Measurements from ENCODE around the gene KRTAP16-1. TPM values are rescaled to one million over a fixed set of nuclear protein-coding genes. Genes with fewer than 3 reads are reported as not detected.

KRTAP16-1 gene
- total RNA-seq, 1 experiment from 2014 or later = not detected

- Histone ChIP-seq H3K4me3 (ENCODE audit: low read depth, low read length, poor library complexity, severe bottlenecking) (no peak overlapping the region), H3K27me3 (replicated peaks; ENCODE audit: insufficient read depth, low read depth, low read length, poor library complexity) (no peaks in the 10 kb centered on the region), H3K9me3 (ENCODE audit: low read depth, low read length, poor library complexity, severe bottlenecking) (no peaks in the 10 kb centered on the region), H3K36me3 (ENCODE audit: insufficient read depth, low read length, poor library complexity, severe bottlenecking) (no peaks in the 10 kb centered on the region), H3K4me1 (ENCODE audit: insufficient read depth, low read length, poor library complexity, severe bottlenecking) (no peaks in the 10 kb centered on the region), H3K27ac (ENCODE audit: low read depth, low read length, poor library complexity, severe bottlenecking) (no peak overlapping the region)
- DNase-seq (ENCODE audit: low spot score) = no peak
- BruUV-seq (replicated peaks) = no TSS peak
- ChIA-PET POLR2A (ENCODE audit: low non-redundant PET) (no interaction called here), CTCF (no interaction called here)
- intact Hi-C loops (cut with micrococcal nuclease; ENCODE audit: unreplicated experiment) = loop anchor here (5.0 kb wide), 2 partner anchors 179 to 469 kb away; partner anchors contain the start of gene KRTAP4-5
- no peak for TF ChIP-seq CTCF (conservative IDR thresholded peaks at IDR 0.05; ENCODE audit: low read depth, low read length)
- TF ChIP-seq EZH2 (IDR thresholded peaks at IDR 0.05; ENCODE audit: borderline replicate concordance, low read depth, low read length, poor library complexity, severe bottlenecking) = no peak
Observed at GRCh38 chr17:41326173-41327145, 17.4 kb upstream of the KRTAP16-1 start.

GRCh38 chr17:41325611-41326010 lies 16.5 kb upstream of the KRTAP16-1 start:
- DNase-seq (ENCODE audit: low spot score) = no peak
- Histone ChIP-seq H3K4me1 (ENCODE audit: insufficient read depth, low read length, poor library complexity, severe bottlenecking) (no peaks in the 10 kb centered on the region), H3K4me3 (ENCODE audit: low read depth, low read length, poor library complexity, severe bottlenecking) (no peak overlapping the region), H3K27ac (ENCODE audit: low read depth, low read length, poor library complexity, severe bottlenecking) (no peak overlapping the region), H3K9me3 (ENCODE audit: low read depth, low read length, poor library complexity, severe bottlenecking) (no peaks in the 10 kb centered on the region), H3K27me3 (replicated peaks; ENCODE audit: insufficient read depth, low read depth, low read length, poor library complexity) (no peaks in the 10 kb centered on the region), H3K36me3 (ENCODE audit: insufficient read depth, low read length, poor library complexity, severe bottlenecking) (no peaks in the 10 kb centered on the region)
- POLR2A ChIA-PET (ENCODE audit: low non-redundant PET) = no interaction called here
- intact Hi-C loops (cut with micrococcal nuclease; ENCODE audit: unreplicated experiment) = loop anchor here (2.0 to 5.0 kb wide), 3 partner anchors 178 to 468 kb away; partner anchors contain the start of gene KRTAP4-5
- TF ChIP-seq CTCF (conservative IDR thresholded peaks at IDR 0.05; ENCODE audit: low read depth, low read length) (no peak), EZH2 (IDR thresholded peaks at IDR 0.05; ENCODE audit: borderline replicate concordance, low read depth, low read length, poor library complexity, severe bottlenecking) (no peak)
- CTCF ChIA-PET = no interaction called here
- no TSS peak for BruUV-seq (replicated peaks)

- Histone ChIP-seq H3K36me3 (ENCODE audit: insufficient read depth, low read length, poor library complexity, severe bottlenecking) (no peaks in the 10 kb centered on the region), H3K4me3 (ENCODE audit: low read depth, low read length, poor library complexity, severe bottlenecking) (no peak overlapping the region), H3K4me1 (ENCODE audit: insufficient read depth, low read length, poor library complexity, severe bottlenecking) (no peaks in the 10 kb centered on the region), H3K27me3 (replicated peaks; ENCODE audit: insufficient read depth, low read depth, low read length, poor library complexity) (no peaks in the 10 kb centered on the region), H3K27ac (ENCODE audit: low read depth, low read length, poor library complexity, severe bottlenecking) (no peak overlapping the region), H3K9me3 (ENCODE audit: low read depth, low read length, poor library complexity, severe bottlenecking) (no peaks in the 10 kb centered on the region)
- CTCF ChIA-PET = no interaction called here
- no peak for DNase-seq (ENCODE audit: low spot score)
- intact Hi-C loops (cut with micrococcal nuclease; ENCODE audit: unreplicated experiment) = loop anchor here (2.0 to 5.0 kb wide), 3 partner anchors 178 to 468 kb away; partner anchors contain the start of gene KRTAP4-5
- no TSS peak for BruUV-seq (replicated peaks)
- POLR2A ChIA-PET (ENCODE audit: low non-redundant PET) = no interaction called here
- TF ChIP-seq CTCF (conservative IDR thresholded peaks at IDR 0.05; ENCODE audit: low read depth, low read length) (no peak), EZH2 (IDR thresholded peaks at IDR 0.05; ENCODE audit: borderline replicate concordance, low read depth, low read length, poor library complexity, severe bottlenecking) (no peak)
Observed at GRCh38 chr17:41325126-41325525, 16.0 kb upstream of the KRTAP16-1 start.
